Measurements from ENCODE around the gene DGCR8.

The DGCR8 gene

DNA sequence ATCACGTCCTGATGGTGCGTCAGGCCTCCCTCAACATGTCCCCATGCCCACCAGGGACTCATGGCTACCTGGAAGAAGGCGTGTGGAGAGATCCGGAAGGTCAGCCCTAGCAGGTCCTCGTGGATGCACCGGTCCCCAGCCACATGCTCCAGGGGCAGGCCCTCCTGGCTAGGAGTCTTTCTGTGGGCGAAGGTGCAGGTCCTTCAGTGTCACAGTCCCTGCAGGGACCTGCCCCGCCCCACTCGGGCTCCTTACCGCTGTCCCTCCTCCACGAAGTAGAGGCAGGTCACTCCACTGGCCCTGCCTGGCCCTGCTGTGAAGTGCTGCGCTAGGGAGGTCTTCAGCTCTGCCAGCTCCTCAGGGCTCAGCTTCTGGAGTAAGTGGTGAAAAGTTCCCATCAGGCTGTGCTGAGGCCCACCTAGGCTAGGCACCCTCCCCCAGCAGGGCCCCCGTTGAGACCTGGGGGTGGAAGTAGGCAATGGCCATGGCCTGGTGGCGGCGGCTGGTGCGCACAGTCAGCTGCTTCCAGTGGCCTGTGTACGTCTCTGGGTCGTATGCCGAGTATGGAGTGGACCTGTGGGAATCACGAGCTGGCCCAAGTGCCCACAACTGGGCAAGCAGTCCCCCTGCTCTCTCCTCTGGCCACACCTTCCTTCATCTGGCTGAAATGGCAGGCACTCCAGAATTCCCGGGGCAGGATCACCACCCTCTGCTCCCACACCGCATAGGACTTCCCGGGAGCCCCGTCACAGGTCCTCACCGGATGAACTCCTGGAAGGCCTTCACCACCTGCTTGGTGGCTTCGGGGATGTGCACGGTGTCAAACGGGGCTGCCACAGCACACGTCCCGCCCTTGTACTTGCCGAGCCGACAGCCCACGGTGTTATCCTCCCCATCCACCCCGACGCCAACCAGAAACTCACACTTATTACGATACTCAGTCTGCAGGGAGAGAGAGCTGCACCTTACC lies 34.8 kb downstream of the DGCR8 start:
- H4K91ac ChIP-seq (ENCODE audit: low read depth, low read length): no peak overlapping the region
- no peak overlapping the region for H2BK12ac ChIP-seq (ENCODE audit: low read length)
- DNase-seq: no peak
- no peaks in the 10 kb centered on the region for H3K9me3 ChIP-seq (ENCODE audit: insufficient read depth, low read depth, low read length)
- H3K9ac ChIP-seq (ENCODE audit: low read length): no peak overlapping the region
- H3K4ac ChIP-seq (ENCODE audit: low read depth, low read length): no peak overlapping the region
- peaks cover 12% of the 10 kb centered on the region for H3K79me1 ChIP-seq (ENCODE audit: low read length)
- H3K4me2 ChIP-seq (ENCODE audit: low read length): no peak overlapping the region
- no peak overlapping the region for H3K27ac ChIP-seq (ENCODE audit: low read depth, low read length)
- H4K12ac ChIP-seq (ENCODE audit: low read depth, low read length): no peak overlapping the region
- no peak overlapping the region for H3K14ac ChIP-seq (ENCODE audit: low read length)
- no CpG with 5 or more reads among the region's 36 CpGs for WGBS (ENCODE audit: extremely low coverage, insufficient coverage, insufficient read length)
- H2BK120ac ChIP-seq (ENCODE audit: insufficient read depth, low read length, poor library complexity): no peak overlapping the region
- H3K79me2 ChIP-seq (ENCODE audit: control insufficient read depth, insufficient read depth, low read length, poor library complexity): peaks cover 17% of the 10 kb centered on the region
- no peaks in the 10 kb centered on the region for H3K27me3 ChIP-seq (ENCODE audit: insufficient read depth, low read length)
- no peak overlapping the region for H2AK5ac ChIP-seq (ENCODE audit: low read length)
- peaks cover 4 to 9% of the 10 kb centered on the region in 2 experiments for H3K4me1 ChIP-seq (ENCODE audit: control insufficient read depth in 1 of 2, insufficient read depth in 2 of 2, low read length in 2 of 2)
- peaks cover 68 to 72% of the 10 kb centered on the region in 2 experiments for H3K36me3 ChIP-seq (ENCODE audit: control insufficient read depth in 1 of 2, insufficient read depth in 2 of 2, low read length in 2 of 2)
- H4K8ac ChIP-seq (ENCODE audit: low read depth, low read length): no peak overlapping the region
- no peak overlapping the region for H2BK5ac ChIP-seq (ENCODE audit: low read depth, low read length, poor library complexity)
- no peak overlapping the region for H3K23ac ChIP-seq (ENCODE audit: low read length)
- no peak overlapping the region for H3K4me3 ChIP-seq (ENCODE audit: low read depth, low read length)
- no peak overlapping the region for H2AFZ ChIP-seq (ENCODE audit: insufficient read depth, low read length, poor library complexity)
- no peak overlapping the region for H3K18ac ChIP-seq (ENCODE audit: low read length)

GRCh38 chr22:20115691-20116375 lies 35.8 kb downstream of the DGCR8 start, which contains the start of gene RANBP1:
Gene RANBP1, plus strand, starts transcription at chr22:20116104. Its CDS starts 81 bp downstream, at chr22:20116185.
- Histone ChIP-seq H3K27me3 (ENCODE audit: insufficient read depth, low read length) (no peaks in the 10 kb centered on the region), H3K4ac (ENCODE audit: low read depth, low read length) (peak within 1 kb of the TSS; percentile 85), H3K18ac (ENCODE audit: low read length) (peak within 1 kb of the TSS; percentile 73), H2AK5ac (ENCODE audit: low read length) (peak within 1 kb of the TSS; percentile 82), H3K79me1 (ENCODE audit: low read length) (peaks cover 12% of the 10 kb centered on the region), H3K4me3 (ENCODE audit: low read depth, low read length) (peak within 1 kb of the TSS; percentile 89), H3K14ac (ENCODE audit: low read length) (peak within 1 kb of the TSS; percentile 93), H4K91ac (ENCODE audit: low read depth, low read length) (peak within 1 kb of the TSS; percentile 85), H3K36me3 (ENCODE audit: control insufficient read depth in 1 of 2, insufficient read depth in 2 of 2, low read length in 2 of 2) (peaks cover 69 to 74% of the 10 kb centered on the region in 2 experiments), H4K8ac (ENCODE audit: low read depth, low read length) (peak within 1 kb of the TSS; percentile 93), H2AFZ (ENCODE audit: insufficient read depth, low read length, poor library complexity) (peak within 1 kb of the TSS; percentile 47), H2BK120ac (ENCODE audit: insufficient read depth, low read length, poor library complexity) (peak within 1 kb of the TSS; percentile 75), H3K9me3 (ENCODE audit: insufficient read depth, low read depth, low read length) (no peaks in the 10 kb centered on the region), H2BK5ac (ENCODE audit: low read depth, low read length, poor library complexity) (peak within 1 kb of the TSS; percentile 32), H4K12ac (ENCODE audit: low read depth, low read length) (peak within 1 kb of the TSS; percentile 84), H3K23ac (ENCODE audit: low read length) (no peak within 1 kb of the TSS), H3K79me2 (ENCODE audit: control insufficient read depth, insufficient read depth, low read length, poor library complexity) (peaks cover 17% of the 10 kb centered on the region), H3K4me2 (ENCODE audit: low read length) (peak within 1 kb of the TSS; percentile 68), H3K9ac (ENCODE audit: low read length) (peak within 1 kb of the TSS; percentile 83), H3K27ac (ENCODE audit: low read depth, low read length) (peak within 1 kb of the TSS; percentile 28), H3K4me1 (ENCODE audit: control insufficient read depth in 1 of 2, insufficient read depth in 2 of 2, low read length in 2 of 2) (peaks cover 4 to 9% of the 10 kb centered on the region in 2 experiments), H2BK12ac (ENCODE audit: low read length) (no peak within 1 kb of the TSS)
- WGBS (ENCODE audit: extremely low coverage, insufficient coverage, insufficient read length): no CpG with 5 or more reads among the region's 30 CpGs
- no peak for DNase-seq

DNA sequence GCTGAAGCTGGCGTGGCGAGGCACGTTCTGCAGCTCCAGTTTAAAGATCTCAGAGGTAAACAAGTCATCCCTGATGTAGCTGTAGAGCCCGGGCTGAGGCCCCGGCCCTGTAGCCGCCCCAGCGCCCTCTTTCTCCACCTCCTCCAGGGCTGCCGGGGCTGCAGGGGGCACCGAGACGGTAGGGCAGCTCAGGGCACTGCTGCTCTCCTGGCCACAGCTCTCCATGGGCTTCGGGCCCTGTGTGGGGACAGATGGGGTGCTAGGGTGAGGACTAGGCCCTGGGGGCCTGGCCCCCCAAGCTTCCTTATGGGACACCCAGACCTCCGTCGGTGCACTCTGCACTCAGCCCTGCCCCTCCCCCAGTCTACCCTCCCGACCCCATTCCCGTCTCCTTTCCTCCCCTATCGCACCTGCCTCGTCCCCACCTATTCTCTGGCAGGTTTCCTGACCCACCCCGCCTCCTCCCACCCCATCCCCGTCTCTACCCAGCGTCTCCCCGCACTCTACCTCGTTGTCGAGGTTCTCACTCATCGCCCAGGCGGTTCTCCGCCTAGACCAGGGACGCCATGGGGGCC lies 36.4 kb downstream of the DGCR8 start:
- Histone ChIP-seq H3K27me3 (ENCODE audit: insufficient read depth, low read length) (no peaks in the 10 kb centered on the region), H3K36me3 (ENCODE audit: control insufficient read depth in 1 of 2, insufficient read depth in 2 of 2, low read length in 2 of 2) (peaks cover 68 to 72% of the 10 kb centered on the region in 2 experiments), H3K18ac (ENCODE audit: low read length) (peak overlapping the region; percentile 73), H2BK12ac (ENCODE audit: low read length) (no peak overlapping the region), H2BK120ac (ENCODE audit: insufficient read depth, low read length, poor library complexity) (peak overlapping the region; percentile 75), H3K4me2 (ENCODE audit: low read length) (peak overlapping the region; percentile 68), H3K23ac (ENCODE audit: low read length) (no peak overlapping the region), H3K79me1 (ENCODE audit: low read length) (peaks cover 12% of the 10 kb centered on the region), H3K9me3 (ENCODE audit: insufficient read depth, low read depth, low read length) (no peaks in the 10 kb centered on the region), H3K79me2 (ENCODE audit: control insufficient read depth, insufficient read depth, low read length, poor library complexity) (peaks cover 17% of the 10 kb centered on the region), H3K27ac (ENCODE audit: low read depth, low read length) (peak overlapping the region; percentile 28), H4K8ac (ENCODE audit: low read depth, low read length) (peak overlapping the region; percentile 93), H2AK5ac (ENCODE audit: low read length) (peak overlapping the region; percentile 82), H3K4me1 (ENCODE audit: control insufficient read depth in 1 of 2, insufficient read depth in 2 of 2, low read length in 2 of 2) (peaks cover 4 to 9% of the 10 kb centered on the region in 2 experiments), H3K4ac (ENCODE audit: low read depth, low read length) (peak overlapping the region; percentile 85), H4K91ac (ENCODE audit: low read depth, low read length) (peak overlapping the region; percentile 85), H3K9ac (ENCODE audit: low read length) (peak overlapping the region; percentile 83), H2BK5ac (ENCODE audit: low read depth, low read length, poor library complexity) (peak overlapping the region; percentile 32), H2AFZ (ENCODE audit: insufficient read depth, low read length, poor library complexity) (peak overlapping the region; percentile 47), H3K14ac (ENCODE audit: low read length) (peak overlapping the region; percentile 93), H3K4me3 (ENCODE audit: low read depth, low read length) (peak overlapping the region; percentile 89), H4K12ac (ENCODE audit: low read depth, low read length) (peak overlapping the region; percentile 84)
- no CpG with 5 or more reads among the region's 27 CpGs for WGBS (ENCODE audit: extremely low coverage, insufficient coverage, insufficient read length)
- DNase-seq: no peak
